ENCODE data around the gene HOMER3.
A peak's percentile ranks its signal among the peaks of the same experiment; 100 is the strongest.

The HOMER3 gene

GRCh38 chr19:18879579-18880373, 61.2 kb downstream of the HOMER3 start:
- H3K4me3 ChIP-seq (ENCODE audit: low read depth, low read length), result no peak overlapping the region
- TF ChIP-seq, protein P1, sequence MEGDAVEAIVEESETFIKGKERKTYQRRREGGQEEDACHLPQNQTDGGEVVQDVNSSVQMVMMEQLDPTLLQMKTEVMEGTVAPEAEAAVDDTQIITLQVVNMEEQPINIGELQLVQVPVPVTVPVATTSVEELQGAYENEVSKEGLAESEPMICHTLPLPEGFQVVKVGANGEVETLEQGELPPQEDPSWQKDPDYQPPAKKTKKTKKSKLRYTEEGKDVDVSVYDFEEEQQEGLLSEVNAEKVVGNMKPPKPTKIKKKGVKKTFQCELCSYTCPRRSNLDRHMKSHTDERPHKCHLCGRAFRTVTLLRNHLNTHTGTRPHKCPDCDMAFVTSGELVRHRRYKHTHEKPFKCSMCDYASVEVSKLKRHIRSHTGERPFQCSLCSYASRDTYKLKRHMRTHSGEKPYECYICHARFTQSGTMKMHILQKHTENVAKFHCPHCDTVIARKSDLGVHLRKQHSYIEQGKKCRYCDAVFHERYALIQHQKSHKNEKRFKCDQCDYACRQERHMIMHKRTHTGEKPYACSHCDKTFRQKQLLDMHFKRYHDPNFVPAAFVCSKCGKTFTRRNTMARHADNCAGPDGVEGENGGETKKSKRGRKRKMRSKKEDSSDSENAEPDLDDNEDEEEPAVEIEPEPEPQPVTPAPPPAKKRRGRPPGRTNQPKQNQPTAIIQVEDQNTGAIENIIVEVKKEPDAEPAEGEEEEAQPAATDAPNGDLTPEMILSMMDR (IDR thresholded peaks at IDR 0.05; ENCODE audit: low read depth, low read length), result no peak
- no peaks in the 10 kb centered on the region for H3K27me3 ChIP-seq (ENCODE audit: insufficient read depth, low read depth, severe bottlenecking)
- peaks cover 9% of the 10 kb centered on the region for H3K9me3 ChIP-seq (ENCODE audit: severe bottlenecking)
- DNase-seq, result peak; percentile 57
- peaks cover 52% of the 10 kb centered on the region for H3K36me3 ChIP-seq
- H3K27ac ChIP-seq, result no peak overlapping the region

Measured in WERI-Rb-1 (cell line).